Activated CD8-positive, alpha-beta memory T cell treated with anti-CD3 and anti-CD28 coated beads, Interleukin-2, amount 10 ng/mL, durations not matched to agents 7 days and 5 days (primary cell): ENCODE data around the gene ILKAP. TPM values are rescaled to one million over a fixed set of nuclear protein-coding genes. Genes with fewer than 3 reads are reported as not detected.

ENCODE experiments used
- ATAC-seq: fragments of 150-1000 bp; cut with Tn5 transposase; one replicate; pipeline ENCODE4 v1.10.0; 2021; ENCODE audit warnings: moderate library complexity
- CTCF ChIA-PET: fragments of 350-600 bp; sonication (Branson Sonifier 250); formaldehyde crosslinking; loops from one replicate; lab custom pipeline; 2021; ENCODE audit warnings: antibody characterized with exemption; lab: Charles Lee
- DNase-seq: peaks from one replicate; pipeline ENCODE4 v3.0.0-alpha.2; 2020
- H3K27ac Mint-ChIP-seq: one replicate; pipeline ENCODE4 v1.8.0; 2021; ENCODE audit warnings: mild to moderate bottlenecking, mixed read lengths
- H3K27me3 Mint-ChIP-seq: one replicate; pipeline ENCODE4 v1.8.0; 2021; ENCODE audit warnings: mixed read lengths
- H3K36me3 Mint-ChIP-seq: one replicate; pipeline ENCODE4 v1.8.0; 2021; ENCODE audit warnings: mild to moderate bottlenecking, mixed read lengths
- H3K4me1 Mint-ChIP-seq: one replicate; pipeline ENCODE4 v1.8.0; 2021; ENCODE audit warnings: mixed read lengths
- H3K4me3 Mint-ChIP-seq: one replicate; pipeline ENCODE4 v1.8.0; 2021; ENCODE audit warnings: mild to moderate bottlenecking, moderate library complexity, mixed read lengths
- H3K9me3 Mint-ChIP-seq: one replicate; pipeline ENCODE4 v1.8.0; 2022; ENCODE audit warnings: low read depth, mixed read lengths
- total RNA-seq, 2 experiments: library from RNA; stranded (reverse); gene quantifications; one replicate each; pipeline ENCODE4 v1.2.3, GENCODE V29; 2021

Gene ILKAP
- total RNA-seq, 2 experiments from 2014 or later, result 52.6 to 61.7 TPM

- H3K27me3 Mint-ChIP-seq, result peaks cover 46% of the 10 kb centered on the region
- no peaks in the 10 kb centered on the region for H3K9me3 Mint-ChIP-seq
- no peak overlapping the region for H3K27ac Mint-ChIP-seq
- peaks cover 4% of the 10 kb centered on the region for H3K4me1 Mint-ChIP-seq
- no peaks in the 10 kb centered on the region for H3K36me3 Mint-ChIP-seq
- CTCF ChIA-PET, result interaction anchor here (1.1 kb wide), 1 partner anchor 100 kb away, joined by 5 read pairs; no protein-coding TSS in a partner anchor
- ATAC-seq, result no peak
- no peak for DNase-seq
- H3K4me3 Mint-ChIP-seq, result no peak overlapping the region
These were observed 39.9 kb downstream of the ILKAP start for GRCh38 chr2:238163481-238164198.

GRCh38 chr2:238162846-238163441 lies 40.6 kb downstream of the ILKAP start:
- no peak overlapping the region for H3K4me3 Mint-ChIP-seq
- no peak overlapping the region for H3K27ac Mint-ChIP-seq
- no peak for ATAC-seq
- CTCF ChIA-PET, result interaction anchor here (1.1 kb wide), 1 partner anchor 100 kb away, joined by 5 read pairs; no protein-coding TSS in a partner anchor
- H3K27me3 Mint-ChIP-seq, result peaks cover 50% of the 10 kb centered on the region
- H3K9me3 Mint-ChIP-seq, result no peaks in the 10 kb centered on the region
- H3K36me3 Mint-ChIP-seq, result no peaks in the 10 kb centered on the region
- DNase-seq, result no peak
- peaks cover 4% of the 10 kb centered on the region for H3K4me1 Mint-ChIP-seq

- Mint-ChIP-seq H3K27me3 (peaks cover 54% of the 10 kb centered on the region), H3K4me3 (no peak overlapping the region), H3K9me3 (no peaks in the 10 kb centered on the region), H3K4me1 (peaks cover 4% of the 10 kb centered on the region), H3K27ac (no peak overlapping the region), H3K36me3 (no peaks in the 10 kb centered on the region)
- ATAC-seq (no peak), DNase-seq (no peak)
- CTCF ChIA-PET, result interaction anchor here (1.1 kb wide), 1 partner anchor 101 kb away, joined by 5 read pairs; no protein-coding TSS in a partner anchor
These were observed 41.1 kb downstream of the ILKAP start for GRCh38 chr2:238162251-238162845.

- no peaks in the 10 kb centered on the region for H3K9me3 Mint-ChIP-seq
- peaks cover 55% of the 10 kb centered on the region for H3K27me3 Mint-ChIP-seq
- CTCF ChIA-PET, result interaction anchor here (1.5 to 2.9 kb wide), 2 partner anchors 20 to 103 kb away, joined by 3 to 31 read pairs; no protein-coding TSS in a partner anchor
- peaks cover 4% of the 10 kb centered on the region for H3K4me1 Mint-ChIP-seq
- H3K36me3 Mint-ChIP-seq, result no peaks in the 10 kb centered on the region
- H3K4me3 Mint-ChIP-seq, result no peak overlapping the region
- DNase-seq (no peak), ATAC-seq (no peak)
- no peak overlapping the region for H3K27ac Mint-ChIP-seq
These were observed 42.0 kb downstream of the ILKAP start for GRCh38 chr2:238161291-238162051.

- H3K36me3 Mint-ChIP-seq, result no peaks in the 10 kb centered on the region
- peaks cover 4% of the 10 kb centered on the region for H3K4me1 Mint-ChIP-seq
- H3K27ac Mint-ChIP-seq, result no peak overlapping the region
- CTCF ChIA-PET, result interaction anchor here (1.2 to 2.9 kb wide), 4 partner anchors 19 to 104 kb away, joined by 3 to 31 read pairs (median 3); no protein-coding TSS in a partner anchor
- H3K9me3 Mint-ChIP-seq, result no peaks in the 10 kb centered on the region
- DNase-seq (peak; percentile 49), ATAC-seq (no peak)
- H3K4me3 Mint-ChIP-seq, result no peak overlapping the region
- peaks cover 55% of the 10 kb centered on the region for H3K27me3 Mint-ChIP-seq
These were observed 43.0 kb downstream of the ILKAP start for GRCh38 chr2:238160206-238161129.

- CTCF ChIA-PET, result interaction anchor here (1.2 to 2.9 kb wide), 4 partner anchors 18 to 104 kb away, joined by 3 to 31 read pairs (median 3); no protein-coding TSS in a partner anchor
- H3K4me3 Mint-ChIP-seq, result peak overlapping the region; percentile 39
- no peak overlapping the region for H3K27ac Mint-ChIP-seq
- H3K9me3 Mint-ChIP-seq, result no peaks in the 10 kb centered on the region
- H3K36me3 Mint-ChIP-seq, result no peaks in the 10 kb centered on the region
- ATAC-seq, result no peak
- DNase-seq, result no peak
- H3K4me1 Mint-ChIP-seq, result peaks cover 4% of the 10 kb centered on the region
- peaks cover 51% of the 10 kb centered on the region for H3K27me3 Mint-ChIP-seq
These were observed 43.8 kb downstream of the ILKAP start for GRCh38 chr2:238159661-238160205.

- CTCF ChIA-PET, result interaction anchor here (1.3 to 2.9 kb wide), 2 partner anchors 28 to 105 kb away, joined by 3 to 31 read pairs; no protein-coding TSS in a partner anchor
- Mint-ChIP-seq H3K36me3 (no peaks in the 10 kb centered on the region), H3K9me3 (no peaks in the 10 kb centered on the region), H3K4me1 (peaks cover 4% of the 10 kb centered on the region), H3K27me3 (peaks cover 45% of the 10 kb centered on the region), H3K27ac (no peak overlapping the region), H3K4me3 (peak overlapping the region; percentile 39)
- no peak for DNase-seq
- ATAC-seq, result peak; percentile 49
These were observed 44.4 kb downstream of the ILKAP start for GRCh38 chr2:238159071-238159539.

GRCh38 chr2:238158509-238159070 lies 44.9 kb downstream of the ILKAP start, which contains the start of gene ERFE:
Gene ERFE, plus strand, starts transcription at chr2:238158970. Its CDS starts 38 bp downstream, at chr2:238159008.
- Mint-ChIP-seq H3K4me1 (peaks cover 4% of the 10 kb centered on the region), H3K9me3 (no peaks in the 10 kb centered on the region), H3K36me3 (no peaks in the 10 kb centered on the region), H3K27me3 (peaks cover 45% of the 10 kb centered on the region), H3K4me3 (peak within 1 kb of the TSS; percentile 39), H3K27ac (no peak within 1 kb of the TSS)
- CTCF ChIA-PET, result interaction anchor here (2.9 kb wide), 1 partner anchor 105 kb away, joined by 31 read pairs; no protein-coding TSS in a partner anchor
- no peak for DNase-seq
- peak; percentile 74 for ATAC-seq

- DNase-seq (no peak), ATAC-seq (no peak)
- no peak overlapping the region for H3K4me3 Mint-ChIP-seq
- peaks cover 42% of the 10 kb centered on the region for H3K27me3 Mint-ChIP-seq
- peaks cover 4% of the 10 kb centered on the region for H3K4me1 Mint-ChIP-seq
- H3K36me3 Mint-ChIP-seq, result no peaks in the 10 kb centered on the region
- H3K9me3 Mint-ChIP-seq, result no peaks in the 10 kb centered on the region
- H3K27ac Mint-ChIP-seq, result no peak overlapping the region
- CTCF ChIA-PET, result no interaction called here
These were observed 45.4 kb downstream of the ILKAP start for GRCh38 chr2:238158018-238158508.

- Mint-ChIP-seq H3K27me3 (peaks cover 38% of the 10 kb centered on the region), H3K4me3 (no peak overlapping the region), H3K27ac (no peak overlapping the region), H3K4me1 (peaks cover 4% of the 10 kb centered on the region), H3K36me3 (no peaks in the 10 kb centered on the region), H3K9me3 (no peaks in the 10 kb centered on the region)
- ATAC-seq (no peak), DNase-seq (no peak)
- CTCF ChIA-PET, result no interaction called here
These were observed 45.9 kb downstream of the ILKAP start for GRCh38 chr2:238157506-238158017.
